Stimulated activated CD4-positive, alpha-beta T cell treated with anti-CD3 and anti-CD28 coated beads, Interleukin-4, amount 100 ng/mL, for 1 hour (primary cell): ENCODE data around the gene ERC1.
"Not testable (repeated sequence)": the region's sequence is repeated elsewhere in the genome, so short reads cannot be mapped to it uniquely, and the experiment has no call there.

ENCODE experiments used
- DNase-seq: peaks from one replicate; pipeline ENCODE4 v3.0.0-alpha.2; 2020

ERC1 gene

DNA sequence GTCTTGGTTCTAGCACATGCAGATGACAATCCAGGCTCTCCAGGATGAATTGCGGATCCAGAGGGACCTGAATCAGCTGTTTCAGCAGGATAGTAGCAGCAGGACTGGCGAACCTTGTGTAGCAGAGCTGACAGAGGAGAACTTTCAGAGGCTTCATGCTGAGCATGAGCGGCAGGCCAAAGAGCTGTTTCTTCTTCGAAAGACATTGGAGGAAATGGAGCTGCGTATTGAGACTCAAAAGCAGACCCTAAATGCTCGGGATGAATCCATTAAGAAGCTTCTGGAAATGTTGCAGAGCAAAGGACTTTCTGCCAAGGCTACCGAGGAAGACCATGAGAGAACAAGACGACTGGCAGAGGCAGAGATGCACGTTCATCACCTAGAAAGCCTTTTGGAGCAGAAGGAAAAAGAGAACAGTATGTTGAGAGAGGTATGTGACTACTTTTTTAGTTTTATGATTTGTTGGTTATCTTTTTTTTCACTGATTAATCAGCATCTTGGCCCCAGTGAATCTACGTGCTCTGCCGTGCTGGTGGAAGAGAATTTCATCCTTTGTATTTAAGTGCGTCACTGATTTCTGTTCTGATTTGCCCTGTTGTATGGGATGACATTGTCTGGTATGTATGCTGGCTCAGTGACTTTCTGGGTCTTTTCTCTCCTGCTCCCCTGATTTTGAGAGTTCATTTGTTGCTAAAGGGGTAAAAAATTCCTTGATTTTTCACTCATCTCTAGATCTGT, 92.3 kb downstream of the ERC1 start:
- DNase-seq, result no peak

DNA sequence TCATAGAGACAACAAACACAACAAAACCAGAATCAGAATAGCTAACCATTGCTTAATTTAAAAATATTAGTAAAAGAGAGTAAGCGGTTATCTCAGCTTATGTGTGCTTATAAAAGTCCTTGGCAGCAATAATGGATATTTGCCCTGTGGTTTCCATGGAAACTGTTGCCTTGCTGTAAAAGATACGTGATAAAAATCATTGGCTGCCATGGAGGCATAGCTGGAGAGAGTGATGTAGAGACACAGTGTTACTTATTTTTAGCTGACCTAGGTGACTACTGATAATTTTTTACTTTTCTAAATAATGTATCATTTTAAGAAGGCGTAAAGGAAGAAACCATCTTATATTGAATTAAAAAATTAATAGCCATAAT, 92.9 kb downstream of the ERC1 start:
- DNase-seq, result no peak

DNA sequence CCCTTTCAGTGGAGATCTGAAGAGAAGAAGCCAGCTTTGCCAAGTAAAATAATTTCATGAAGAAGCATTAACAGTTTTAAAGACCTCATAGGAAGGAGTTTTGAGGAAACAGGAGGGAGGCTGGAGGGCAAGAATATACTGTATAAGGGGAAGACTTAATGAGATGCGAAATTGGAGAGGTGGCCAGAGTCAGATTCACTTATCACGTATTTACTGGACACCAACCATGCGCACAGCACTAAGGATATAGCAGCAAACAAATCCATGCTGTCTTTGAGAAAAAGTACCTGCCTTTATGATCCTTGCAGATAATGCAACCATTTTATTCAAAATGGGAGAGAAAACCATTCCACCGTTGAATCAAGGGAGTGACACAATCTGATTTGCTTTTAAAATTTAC, 100.3 kb downstream of the ERC1 start:
- DNase-seq, result no peak

DNA sequence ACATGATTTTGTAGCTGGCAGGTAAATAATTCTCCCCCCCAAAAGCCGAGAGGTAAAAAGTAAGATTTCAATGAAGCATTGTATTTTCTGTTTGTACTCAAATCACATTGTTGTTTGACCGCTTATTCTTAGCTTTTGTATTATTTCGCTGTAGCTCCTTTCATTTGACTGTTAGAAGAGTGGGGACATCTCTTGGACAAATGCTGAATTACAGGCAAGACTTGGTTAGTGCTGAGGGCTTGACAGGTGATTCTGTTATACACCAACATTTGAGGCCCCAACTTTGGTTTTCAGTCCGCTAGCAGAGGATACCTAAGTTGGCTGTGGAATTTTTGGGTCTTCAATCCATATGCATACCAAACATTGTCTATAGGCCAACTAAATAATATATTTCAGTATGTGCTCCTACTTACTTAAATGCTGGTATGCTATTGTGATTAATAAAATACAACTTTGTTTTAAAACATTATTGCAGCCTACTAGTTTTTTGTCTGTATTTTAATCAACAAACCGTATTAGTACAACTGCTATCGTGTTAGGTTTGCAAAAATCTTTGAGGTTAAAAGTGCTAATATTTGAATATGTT, 102.2 kb downstream of the ERC1 start:
- DNase-seq, result no peak

DNA sequence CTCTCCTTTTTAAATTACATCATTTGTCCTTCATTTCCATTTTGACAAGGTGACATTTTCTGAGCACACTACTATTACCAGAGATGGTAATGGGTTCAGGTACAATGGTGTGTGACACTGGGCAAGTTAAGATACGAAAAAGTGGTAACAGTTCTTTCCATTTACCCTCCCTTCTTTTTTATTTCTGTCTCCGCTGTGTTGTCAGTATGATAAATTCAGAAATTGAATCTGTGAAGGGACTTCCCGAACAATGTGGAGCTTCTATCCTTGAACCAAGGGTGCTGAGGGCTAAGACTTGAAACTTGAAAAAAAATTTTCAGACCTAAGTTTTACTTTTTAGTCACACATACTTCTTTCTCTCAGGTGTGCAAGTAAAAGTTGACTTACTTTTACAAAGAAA, 103.7 kb downstream of the ERC1 start:
- DNase-seq, result no peak

DNA sequence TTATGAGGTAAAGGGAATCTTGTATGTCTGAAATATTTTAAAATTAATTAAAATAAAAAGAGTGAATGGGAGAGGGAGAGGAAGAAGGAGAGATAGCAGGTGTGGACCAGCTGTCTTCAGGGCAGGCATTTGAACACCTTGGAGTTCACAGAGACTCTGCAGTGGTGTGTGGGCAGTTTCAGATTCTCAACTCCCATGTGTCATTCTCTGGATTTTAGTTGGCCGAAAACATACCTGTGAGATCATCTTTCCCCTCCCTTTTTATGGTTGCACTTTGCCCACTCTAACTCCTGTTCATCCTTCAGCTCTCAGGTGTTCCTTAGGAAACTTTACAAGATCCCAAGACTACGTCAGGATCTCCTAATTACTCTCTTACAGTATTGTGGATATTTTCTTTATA, 108.1 kb downstream of the ERC1 start:
- DNase-seq, result no peak

DNA sequence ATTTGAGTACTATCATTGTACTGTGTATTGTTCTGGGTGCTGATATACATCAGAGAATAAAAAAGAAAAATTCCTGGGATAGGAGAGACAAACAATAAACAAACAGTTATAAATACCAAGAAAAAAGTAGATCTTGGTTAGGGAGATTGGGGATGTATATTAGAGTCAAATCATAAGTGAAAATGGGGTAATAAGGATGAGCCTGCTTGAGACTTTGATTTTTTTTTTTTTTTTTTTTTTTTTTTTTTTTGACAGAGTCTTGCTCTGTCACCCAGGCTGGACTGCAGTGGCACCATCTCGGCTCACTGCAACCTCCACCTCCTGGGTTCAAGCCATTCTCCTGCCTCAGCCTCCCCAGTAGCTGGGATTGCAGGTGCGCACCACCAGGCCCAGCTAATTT, 108.6 kb downstream of the ERC1 start:
- DNase-seq, result not testable (repeated sequence)

DNA sequence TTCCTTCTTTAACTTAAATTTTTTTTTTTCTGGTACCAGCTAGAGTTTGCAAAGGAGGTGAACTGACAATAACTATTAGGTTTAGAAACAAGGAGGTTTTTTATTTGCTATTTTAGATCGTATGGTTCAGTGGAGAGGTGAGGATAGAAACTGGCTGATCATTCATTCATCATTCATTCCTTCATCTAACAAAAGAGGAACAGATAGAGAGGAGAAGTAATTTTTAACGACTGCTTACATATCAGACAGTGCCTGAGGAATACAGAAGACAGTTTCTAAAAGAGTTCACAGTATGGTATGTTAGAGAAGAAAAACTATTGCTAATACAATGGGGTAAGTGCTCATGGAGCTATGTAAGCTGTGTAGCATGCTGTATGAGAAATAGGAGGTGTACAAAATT, 111.1 kb downstream of the ERC1 start:
- no peak for DNase-seq

DNA sequence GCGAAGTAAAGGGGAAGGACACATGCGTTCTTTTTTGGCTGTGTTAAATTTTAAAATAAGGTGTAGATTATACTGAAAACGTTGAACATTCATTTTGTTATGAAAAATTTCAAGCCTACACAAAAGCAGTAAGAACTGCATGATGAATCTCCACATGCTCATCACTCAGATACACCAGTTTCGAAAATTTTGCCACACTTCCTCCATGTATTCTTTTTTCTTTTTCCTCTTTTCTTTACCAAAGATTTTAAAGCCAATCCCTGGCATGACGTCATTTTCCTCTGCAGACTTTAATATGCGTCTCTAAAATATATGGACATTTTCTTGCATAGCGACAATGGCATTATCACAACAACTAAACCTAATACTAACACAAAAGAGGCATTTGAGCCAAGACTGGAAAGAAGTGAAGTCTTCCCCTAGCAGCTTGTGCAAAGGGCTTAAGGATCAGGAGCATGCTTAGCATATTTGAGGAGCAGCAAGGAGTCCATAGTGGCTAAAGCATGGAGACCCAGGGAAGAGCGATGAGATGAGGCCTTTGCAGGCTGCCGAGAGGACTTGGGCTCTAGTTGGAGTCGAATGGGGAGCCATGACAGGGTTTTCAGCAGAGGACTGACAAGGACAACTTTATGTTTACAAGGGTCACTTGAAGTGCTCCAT, 111.9 kb downstream of the ERC1 start:
- no peak for DNase-seq

DNA sequence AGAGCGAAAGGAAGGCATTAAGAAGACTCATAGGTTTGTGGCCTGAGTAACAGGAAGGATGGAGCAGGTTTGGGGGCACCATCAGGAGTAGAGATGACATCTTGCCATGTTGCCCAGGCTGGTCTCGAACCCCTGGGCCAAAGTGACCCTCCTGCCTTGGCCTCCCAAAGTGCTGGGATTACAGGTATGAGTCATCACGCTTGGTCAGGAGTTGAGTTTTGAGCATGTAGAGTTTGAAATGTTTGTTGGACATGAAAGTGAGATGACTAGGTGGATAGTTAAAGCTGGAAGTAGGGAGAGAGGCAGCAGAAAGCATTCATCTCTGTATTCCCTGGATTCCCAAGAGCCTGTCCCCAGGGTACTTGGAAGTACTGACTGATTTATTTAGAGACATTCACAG, 112.6 kb downstream of the ERC1 start:
- no peak for DNase-seq

DNA sequence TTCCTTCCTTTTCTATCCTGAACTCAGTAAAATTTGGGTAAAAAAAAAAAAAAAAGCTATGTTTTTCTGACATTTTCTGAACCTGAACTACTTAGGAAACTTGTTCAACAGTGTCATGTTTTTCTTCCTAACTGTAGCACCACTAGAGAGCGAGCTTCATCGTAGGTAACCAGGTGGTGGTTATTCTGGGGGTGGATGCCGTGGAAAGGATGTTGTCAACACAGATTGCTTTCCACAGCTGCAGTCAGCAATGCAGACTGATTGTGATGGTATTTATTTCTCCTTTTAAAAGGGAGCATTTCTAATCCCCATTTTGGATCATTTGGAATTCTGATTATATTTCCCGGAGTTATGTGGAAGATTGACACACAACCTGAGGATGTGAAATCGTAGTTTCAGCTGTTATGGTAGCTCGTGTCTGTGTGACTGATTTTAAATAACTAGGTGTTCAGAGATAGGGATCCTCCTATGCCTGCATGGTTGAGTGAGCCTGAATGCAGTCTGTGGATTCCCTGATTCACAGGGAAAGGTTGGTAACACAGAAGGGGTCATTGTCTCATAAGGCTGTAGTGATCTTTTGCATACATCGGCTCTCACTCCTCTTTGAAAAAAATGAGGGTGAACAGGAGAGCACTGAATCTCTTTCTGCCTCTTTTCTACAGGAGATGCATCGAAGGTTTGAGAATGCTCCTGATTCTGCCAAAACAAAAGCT, 113.2 kb downstream of the ERC1 start:
- DNase-seq, result no peak

DNA sequence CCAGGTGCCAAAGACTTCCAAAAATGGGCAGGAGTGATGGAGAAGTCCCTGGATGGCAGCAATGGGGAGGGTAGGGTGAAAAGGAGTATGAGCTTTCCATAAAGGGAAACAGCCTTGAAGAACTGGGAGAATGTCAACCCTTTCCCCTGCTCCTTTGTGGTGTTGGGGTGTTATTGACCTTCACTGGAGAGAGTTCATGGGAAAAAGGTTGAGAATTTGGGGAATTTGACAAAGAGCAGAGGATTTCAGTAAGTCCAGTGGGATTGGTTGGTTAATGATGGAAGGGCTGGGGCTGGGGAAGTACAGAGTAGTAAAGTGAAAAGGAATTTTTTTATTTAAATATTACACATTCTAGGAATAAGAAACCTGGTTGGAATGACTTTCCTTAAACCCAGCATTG, 116.6 kb downstream of the ERC1 start:
- DNase-seq, result no peak

DNA sequence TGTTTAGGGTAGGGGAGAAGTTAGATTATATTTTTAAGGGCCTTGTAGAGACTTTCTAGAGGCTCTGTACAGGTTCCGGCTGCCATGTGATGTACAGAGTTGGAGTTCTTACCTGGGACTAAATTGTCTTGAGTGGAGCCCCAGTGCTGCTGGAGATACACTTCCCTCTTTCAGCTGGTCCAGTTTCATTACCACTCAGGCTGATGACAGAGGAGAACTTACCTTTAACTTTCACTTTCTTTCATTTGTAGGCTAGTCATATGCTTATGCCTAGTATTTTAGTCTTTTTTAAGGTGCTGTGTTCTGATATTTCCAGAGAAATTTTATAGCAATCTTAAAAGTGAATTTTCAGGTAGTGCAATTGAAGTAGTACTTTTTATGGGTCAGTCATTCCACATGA, 117.3 kb downstream of the ERC1 start:
- no peak for DNase-seq

DNA sequence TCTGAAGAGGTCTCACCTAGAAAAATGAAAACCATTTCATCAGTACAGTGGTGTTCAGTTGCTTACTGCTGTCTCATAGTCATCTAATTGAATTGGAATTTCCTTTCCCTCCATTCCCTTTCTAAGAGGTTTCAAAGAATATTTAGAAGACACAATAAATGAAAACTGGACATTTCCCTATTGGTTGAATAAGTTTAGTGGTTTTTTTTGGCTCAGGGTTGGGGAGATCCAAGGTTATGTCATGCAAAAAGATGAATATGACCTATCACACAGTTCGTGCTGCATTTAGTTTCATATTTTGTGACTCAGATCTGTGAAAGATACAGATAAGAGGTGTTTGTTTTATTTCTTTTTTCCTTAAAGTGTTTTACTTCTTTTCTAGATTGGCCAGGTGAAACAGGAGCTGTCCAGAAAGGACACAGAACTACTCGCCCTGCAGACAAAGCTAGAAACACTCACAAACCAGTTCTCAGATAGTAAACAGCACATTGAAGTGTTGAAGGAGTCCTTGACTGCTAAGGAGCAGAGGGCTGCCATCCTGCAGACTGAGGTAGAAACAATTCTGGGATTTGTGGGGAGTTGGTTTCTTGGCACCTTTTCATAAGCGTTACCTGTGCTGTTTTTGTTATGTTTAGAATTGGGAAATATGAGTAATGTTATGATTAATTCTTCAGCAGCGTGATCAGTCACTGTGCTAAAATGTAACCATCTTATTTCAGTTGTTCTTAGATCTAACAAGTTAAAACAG, 124.6 kb downstream of the ERC1 start:
- no peak for DNase-seq

DNA sequence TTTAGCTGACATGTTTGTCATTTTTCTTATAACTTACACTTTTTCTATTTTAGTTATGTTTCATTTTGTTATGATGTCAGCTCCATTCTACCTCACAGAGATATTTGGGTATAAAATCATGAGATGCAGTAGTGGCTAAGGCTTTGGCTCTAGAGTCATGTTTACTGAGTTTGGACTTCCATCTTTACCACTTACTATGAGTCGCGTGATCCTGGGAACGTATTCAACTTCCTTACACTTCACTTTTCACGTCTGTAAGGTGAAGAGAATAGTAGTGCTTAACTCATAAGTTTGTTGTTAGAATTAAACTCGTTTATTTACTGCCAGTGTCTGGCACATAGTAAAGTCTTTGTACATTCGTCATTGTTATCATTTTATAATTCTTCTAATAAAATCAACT, 126.3 kb downstream of the ERC1 start:
- no peak for DNase-seq

DNA sequence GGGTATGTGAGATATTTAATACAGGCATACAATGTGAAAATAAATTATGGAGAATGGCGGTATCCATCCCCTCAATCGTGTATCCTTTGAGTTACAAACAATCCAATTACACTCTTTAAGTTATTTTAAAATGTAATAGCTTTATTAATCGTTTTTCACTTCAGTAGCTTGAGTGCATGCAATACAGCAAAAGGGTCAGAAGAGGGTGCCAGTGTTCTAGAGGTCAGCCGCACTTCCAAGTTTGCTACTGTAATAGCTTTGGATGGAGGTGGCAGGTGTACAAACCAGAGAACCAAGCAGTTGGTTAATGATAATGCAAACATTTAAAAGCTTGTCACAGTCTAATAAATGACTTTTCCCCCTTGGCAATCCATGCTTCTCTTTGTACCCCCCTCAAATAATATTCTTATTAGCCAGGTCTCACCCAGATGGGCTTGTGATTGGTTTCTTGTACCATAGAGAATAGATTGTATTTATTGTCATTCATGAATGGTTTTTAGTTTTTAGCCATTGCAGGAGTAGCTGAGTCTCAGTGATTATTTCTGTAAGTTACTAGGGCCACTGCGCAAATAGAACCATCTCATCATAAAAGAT, 127.0 kb downstream of the ERC1 start:
- peak; percentile 63 for DNase-seq

DNA sequence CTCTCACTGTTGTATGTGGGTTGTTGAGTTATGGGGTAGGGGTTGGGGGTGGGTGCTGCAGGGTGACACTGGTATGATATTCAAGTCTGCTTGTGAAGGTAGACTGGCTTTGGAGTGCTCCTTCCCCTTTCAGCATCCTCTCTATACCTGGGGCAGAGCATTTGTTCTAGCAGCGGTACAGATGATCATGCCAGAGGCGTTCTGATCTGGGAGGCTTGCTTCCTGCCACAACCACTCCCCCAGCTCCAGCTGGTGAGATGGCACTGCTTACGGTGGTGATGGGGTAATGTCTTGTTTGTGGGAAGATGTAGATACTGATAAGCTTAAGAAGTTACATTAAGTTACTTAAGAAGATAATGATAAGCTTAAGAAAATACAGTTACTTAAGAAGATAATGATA, 131.8 kb downstream of the ERC1 start:
- peak; percentile 7 for DNase-seq

DNA sequence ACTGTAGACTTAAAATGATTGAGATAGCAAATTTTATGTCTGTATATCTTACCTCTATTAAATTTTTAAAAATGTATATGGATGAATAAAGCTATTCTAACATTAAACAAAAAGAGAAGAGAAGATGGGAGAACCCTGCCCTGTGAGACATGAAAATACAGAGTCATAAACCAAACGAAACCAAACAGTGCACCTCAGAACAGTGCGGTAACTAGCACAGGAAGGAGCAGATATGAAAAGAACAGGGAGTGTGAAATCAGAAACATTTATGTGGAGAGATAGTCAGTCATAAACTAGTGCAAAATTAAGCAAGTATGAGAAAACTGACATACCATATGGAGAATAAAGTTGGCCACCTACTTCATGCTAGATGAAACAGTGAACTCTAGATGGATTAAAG, 135.1 kb downstream of the ERC1 start:
- DNase-seq, result no peak

DNA sequence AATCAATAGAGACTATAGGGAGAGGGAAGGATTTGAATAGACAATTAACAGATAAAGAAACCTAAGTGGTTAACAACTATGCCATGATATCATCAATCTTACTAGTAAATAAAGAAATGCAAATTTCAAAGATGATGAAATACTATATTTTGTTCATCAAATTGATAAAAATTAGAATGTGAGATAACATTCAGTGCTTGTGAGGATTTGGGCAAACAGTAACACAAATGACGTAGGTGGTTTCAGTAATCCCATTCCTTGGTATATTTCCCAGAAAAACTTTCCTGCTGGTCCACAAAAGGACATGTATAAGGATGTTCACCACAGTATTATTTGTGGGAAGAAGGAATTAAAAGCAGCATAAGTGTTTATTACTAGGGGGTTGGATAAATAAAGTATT, 136.0 kb downstream of the ERC1 start:
- DNase-seq, result no peak

DNA sequence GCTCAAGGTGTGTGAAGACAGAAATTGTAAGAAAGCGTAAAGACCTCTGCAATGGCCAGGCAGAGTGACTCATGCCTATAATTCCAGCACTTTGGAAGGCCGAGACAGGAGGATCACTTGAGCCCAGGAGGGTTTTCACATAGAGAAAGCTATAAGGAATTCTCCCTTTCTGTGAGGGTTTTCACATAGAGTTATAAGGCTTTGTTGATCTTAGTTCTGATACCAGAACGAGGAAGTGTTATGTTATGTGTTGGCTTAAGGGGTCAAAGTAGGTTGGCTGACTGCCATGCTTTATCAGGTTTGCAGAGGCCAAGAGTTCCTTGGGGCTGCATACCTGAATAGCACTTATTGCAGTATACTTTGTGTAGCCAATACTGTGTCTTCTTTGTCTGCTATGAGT, 139.1 kb downstream of the ERC1 start:
- no peak for DNase-seq

DNA sequence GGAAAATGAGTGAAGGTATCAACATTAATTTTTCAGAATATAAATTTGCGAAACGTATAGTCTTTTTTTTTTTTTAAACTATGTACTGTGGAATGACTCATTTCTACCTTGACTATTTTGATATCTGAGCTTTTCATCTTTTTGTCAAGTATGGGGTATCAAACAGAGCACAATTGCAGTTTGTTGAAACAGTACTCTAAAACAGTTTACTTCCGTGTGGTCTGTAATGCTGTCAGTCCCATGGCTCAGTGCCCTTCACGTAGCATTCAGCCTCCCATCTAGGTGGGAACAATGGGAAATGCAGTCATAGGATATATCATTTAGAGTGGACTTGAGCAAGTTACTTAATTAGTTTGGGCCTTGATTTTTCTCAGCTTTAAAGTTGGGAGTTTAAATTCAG, 139.5 kb downstream of the ERC1 start:
- DNase-seq, result no peak

DNA sequence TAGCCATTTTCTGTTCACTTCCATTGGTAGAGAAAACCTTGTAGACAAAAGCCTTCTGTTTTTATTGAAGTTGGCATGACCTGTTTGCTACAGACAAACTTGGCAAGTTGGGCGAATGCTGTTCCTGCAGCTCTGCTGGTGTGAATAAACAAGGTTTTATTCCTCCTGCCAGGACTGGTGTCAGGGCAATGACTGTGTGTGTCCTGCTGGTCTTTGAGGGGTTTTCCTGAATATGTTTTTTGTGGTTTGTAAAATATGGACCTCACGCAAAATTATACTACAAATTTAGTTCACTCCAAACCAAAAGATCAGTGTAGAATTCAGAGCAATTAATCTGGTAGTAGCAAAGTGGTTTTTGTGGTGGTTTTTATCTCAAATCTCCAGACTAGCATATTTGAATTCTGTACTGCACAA, 140.8 kb downstream of the ERC1 start:
- DNase-seq, result no peak

DNA sequence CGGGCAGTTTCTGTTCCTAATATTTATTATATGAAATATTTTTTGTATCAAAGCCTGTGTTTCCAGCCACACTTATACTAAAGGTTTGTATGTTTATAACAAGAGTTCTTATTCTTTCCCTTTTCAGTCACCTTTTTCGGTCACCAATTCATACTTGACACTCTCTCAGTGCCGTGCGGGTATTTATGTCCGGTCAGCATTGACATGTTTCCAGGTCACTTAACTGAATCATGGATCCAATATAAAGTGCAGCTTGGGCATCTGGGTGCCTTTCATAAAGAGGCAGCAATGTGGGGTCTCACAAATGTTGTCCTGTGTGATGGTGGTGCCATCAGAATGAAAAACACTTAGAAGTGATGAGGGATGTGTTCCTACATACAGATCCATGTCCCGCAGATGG, 141.3 kb downstream of the ERC1 start:
- DNase-seq, result no peak
